IPS-NIHi7 (cell line): ENCODE results near the gene CTBP1.

ENCODE experiments used
- DNase-seq: peaks from one replicate; pipeline ENCODE4 v3.0.0; 2012; ENCODE audit warnings: mixed read lengths; ENCODE audit errors: extremely low spot score

The CTBP1 gene

GRCh38 chr4:1175635-1176229 lies 73.2 kb downstream of the CTBP1 start:
- no peak for DNase-seq

GRCh38 chr4:1174941-1175634 lies 73.8 kb downstream of the CTBP1 start:
- DNase-seq: no peak

GRCh38 chr4:1172971-1173757 lies 75.8 kb downstream of the CTBP1 start:
- no peak for DNase-seq

GRCh38 chr4:1172228-1172851 lies 76.6 kb downstream of the CTBP1 start, which contains the start of gene SPON2:
Gene SPON2, minus strand, starts transcription at chr4:1172583.
- DNase-seq: peak; percentile 65

GRCh38 chr4:1171311-1172227 lies 77.4 kb downstream of the CTBP1 start:
- DNase-seq: no peak

GRCh38 chr4:1170976-1171310 lies 78.0 kb downstream of the CTBP1 start:
- no peak for DNase-seq

- no peak for DNase-seq
Measured at GRCh38 chr4:1170156-1170975, 78.6 kb downstream of the CTBP1 start.

GRCh38 chr4:1169691-1170096 lies 79.2 kb downstream of the CTBP1 start:
- DNase-seq: no peak

GRCh38 chr4:1169171-1169671 lies 79.7 kb downstream of the CTBP1 start:
- no peak for DNase-seq

- no peak for DNase-seq
Measured at GRCh38 chr4:1168191-1169101, 80.5 kb downstream of the CTBP1 start.

- peak; percentile 88 for DNase-seq
Measured at GRCh38 chr4:1167244-1167949, 81.5 kb downstream of the CTBP1 start.

- no peak for DNase-seq
Measured at GRCh38 chr4:1166509-1167243, 82.3 kb downstream of the CTBP1 start.

GRCh38 chr4:1164956-1165545 lies 83.9 kb downstream of the CTBP1 start:
- no peak for DNase-seq

- DNase-seq: no peak
Measured at GRCh38 chr4:1164444-1164843, 84.5 kb downstream of the CTBP1 start.

- DNase-seq: no peak
Measured at GRCh38 chr4:1164040-1164439, 84.9 kb downstream of the CTBP1 start.
